HUES48 (cell line): ENCODE results near the gene TARS2.

Source experiments
- H3K27ac ChIP-seq: one replicate; pipeline ENCODE4 v1.7.0; 2013; ENCODE audit warnings: low read depth, low read length, inconsistent platforms
- H3K27me3 ChIP-seq: 2 replicates; pipeline ENCODE4 v1.6.1; 2013; ENCODE audit warnings: mild to moderate bottlenecking, low read length; ENCODE audit not compliant: control insufficient read depth, insufficient read depth
- H3K36me3 ChIP-seq: 2 replicates; pipeline ENCODE4 v1.6.1; 2013; ENCODE audit warnings: low read length; ENCODE audit not compliant: control insufficient read depth, insufficient read depth
- H3K4me1 ChIP-seq: 2 replicates; pipeline ENCODE4 v1.6.1; 2013; ENCODE audit warnings: mild to moderate bottlenecking, low read length; ENCODE audit not compliant: control insufficient read depth, insufficient read depth
- H3K4me3 ChIP-seq: 2 replicates; pipeline ENCODE4 v1.5.1; 2013; ENCODE audit warnings: mild to moderate bottlenecking, low read depth, low read length
- H3K9ac ChIP-seq: 2 replicates; pipeline ENCODE4 v1.6.1; 2013; ENCODE audit warnings: mild to moderate bottlenecking, low read depth, low read length, moderate library complexity
- H3K9me3 ChIP-seq: 2 replicates; pipeline ENCODE4 v1.6.1; 2013; ENCODE audit warnings: low read length; ENCODE audit not compliant: control insufficient read depth, insufficient read depth

TARS2 gene

DNA sequence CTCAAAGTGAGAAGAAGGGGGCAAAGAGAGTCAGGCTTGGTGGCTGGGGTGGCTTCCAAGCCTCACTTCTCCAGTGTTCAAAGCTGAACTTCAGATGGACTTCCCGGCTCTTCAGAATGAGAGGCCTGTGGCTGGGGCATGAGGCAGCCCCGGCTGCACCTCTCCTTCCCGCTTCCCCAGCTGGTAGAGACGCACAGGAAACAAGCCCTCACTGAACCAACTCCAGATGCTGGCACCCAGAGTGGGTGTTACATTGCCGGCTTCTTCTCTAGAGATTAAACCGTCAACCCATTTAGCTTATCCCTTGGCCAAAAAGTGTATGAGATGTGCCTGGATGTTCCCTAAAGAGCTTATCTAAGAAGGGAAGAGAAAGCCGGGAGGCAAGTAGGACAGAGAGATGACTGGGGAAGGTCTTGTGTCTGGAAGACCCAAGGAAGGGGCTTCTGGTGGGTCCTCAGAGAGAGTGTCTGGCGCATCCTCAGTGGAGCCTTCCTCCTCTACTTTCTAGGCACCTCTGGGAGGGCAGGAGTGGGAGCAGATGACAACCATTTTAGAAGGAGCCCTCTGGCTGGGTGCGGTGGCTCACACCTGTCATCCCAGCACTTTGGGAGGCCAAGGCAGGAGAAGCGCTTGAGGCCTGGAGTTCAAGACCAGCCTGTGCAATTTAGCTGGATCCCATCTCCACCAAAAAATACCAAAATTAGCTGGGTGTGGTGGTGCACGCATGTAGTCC is 64.0 kb downstream of the TARS2 start:
- Histone ChIP-seq H3K27ac (no peak overlapping the region), H3K36me3 (0 out of 2 replicates have a peak, but pooled peaks cover 3% of the 10 kb centered on the region), H3K4me3 (no peak overlapping the region), H3K4me1 (peaks cover 14% of the 10 kb centered on the region; the same call in 1 of the 2 replicates), H3K9ac (no peak overlapping the region), H3K27me3 (peaks cover 21% of the 10 kb centered on the region), H3K9me3 (no peaks in the 10 kb centered on the region)

- H3K9me3 ChIP-seq: no peaks in the 10 kb centered on the region
- peaks cover 21% of the 10 kb centered on the region for H3K27me3 ChIP-seq
- no peak overlapping the region for H3K4me3 ChIP-seq
- 0 out of 2 replicates have a peak, but pooled peaks cover 3% of the 10 kb centered on the region for H3K36me3 ChIP-seq
- H3K4me1 ChIP-seq: peaks cover 16% of the 10 kb centered on the region; the same call in 1 of the 2 replicates
- H3K27ac ChIP-seq: no peak overlapping the region
- H3K9ac ChIP-seq: no peak overlapping the region
These were observed 64.5 kb downstream of the TARS2 start for GRCh38 chr1:150551784-150552127.

DNA sequence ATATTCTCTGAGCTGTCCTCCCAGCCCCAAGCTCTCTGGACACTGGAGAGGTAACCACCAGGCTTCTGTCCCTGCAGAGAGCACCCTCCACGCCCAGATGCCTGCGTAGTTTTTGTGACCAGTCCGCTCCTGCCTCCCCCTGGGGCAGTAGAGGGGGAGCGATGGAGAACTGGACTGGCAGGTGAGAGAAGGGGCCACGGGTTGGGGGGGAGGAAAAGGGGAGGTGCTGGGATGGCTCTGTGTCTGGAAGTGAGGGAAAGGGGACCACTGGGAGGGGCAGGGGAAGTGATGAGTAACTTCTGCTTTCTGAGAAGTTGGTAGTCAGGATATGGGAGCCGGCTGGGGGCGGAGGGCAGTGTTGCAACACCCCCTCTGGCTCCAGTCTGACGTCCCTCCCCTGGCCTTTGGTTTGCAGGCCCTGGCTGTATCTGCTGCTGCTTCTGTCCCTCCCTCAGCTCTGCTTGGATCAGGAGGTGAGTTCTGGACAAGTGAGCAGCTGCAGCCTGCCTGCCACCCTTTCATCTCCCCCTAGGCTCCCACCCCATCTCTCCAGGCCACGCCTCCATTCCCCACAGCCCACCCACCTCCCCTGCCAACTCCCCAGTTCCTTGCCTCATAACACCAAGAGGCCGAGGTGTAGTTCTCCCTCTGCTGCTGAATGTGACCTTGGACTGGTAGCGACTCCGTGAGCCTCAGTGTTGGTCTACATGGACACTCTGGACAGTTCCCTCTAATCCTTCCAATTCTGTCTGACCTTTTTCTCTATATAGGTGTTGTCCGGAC is 65.1 kb downstream of the TARS2 start:
- H3K4me3 ChIP-seq: no peak overlapping the region
- no peak overlapping the region for H3K9ac ChIP-seq
- H3K4me1 ChIP-seq: peaks cover 16% of the 10 kb centered on the region; the same call in 1 of the 2 replicates
- H3K27me3 ChIP-seq: peaks cover 21% of the 10 kb centered on the region
- H3K36me3 ChIP-seq: 0 out of 2 replicates have a peak, but pooled peaks cover 3% of the 10 kb centered on the region
- no peak overlapping the region for H3K27ac ChIP-seq
- H3K9me3 ChIP-seq: no peaks in the 10 kb centered on the region

GRCh38 chr1:150552911-150553289 is 65.7 kb downstream of the TARS2 start:
- Histone ChIP-seq H3K27me3 (peaks cover 21% of the 10 kb centered on the region), H3K4me1 (peaks cover 16% of the 10 kb centered on the region; the same call in 1 of the 2 replicates), H3K27ac (no peak overlapping the region), H3K4me3 (no peak overlapping the region), H3K9ac (no peak overlapping the region), H3K36me3 (0 out of 2 replicates have a peak, but pooled peaks cover 3% of the 10 kb centered on the region), H3K9me3 (no peaks in the 10 kb centered on the region)

DNA sequence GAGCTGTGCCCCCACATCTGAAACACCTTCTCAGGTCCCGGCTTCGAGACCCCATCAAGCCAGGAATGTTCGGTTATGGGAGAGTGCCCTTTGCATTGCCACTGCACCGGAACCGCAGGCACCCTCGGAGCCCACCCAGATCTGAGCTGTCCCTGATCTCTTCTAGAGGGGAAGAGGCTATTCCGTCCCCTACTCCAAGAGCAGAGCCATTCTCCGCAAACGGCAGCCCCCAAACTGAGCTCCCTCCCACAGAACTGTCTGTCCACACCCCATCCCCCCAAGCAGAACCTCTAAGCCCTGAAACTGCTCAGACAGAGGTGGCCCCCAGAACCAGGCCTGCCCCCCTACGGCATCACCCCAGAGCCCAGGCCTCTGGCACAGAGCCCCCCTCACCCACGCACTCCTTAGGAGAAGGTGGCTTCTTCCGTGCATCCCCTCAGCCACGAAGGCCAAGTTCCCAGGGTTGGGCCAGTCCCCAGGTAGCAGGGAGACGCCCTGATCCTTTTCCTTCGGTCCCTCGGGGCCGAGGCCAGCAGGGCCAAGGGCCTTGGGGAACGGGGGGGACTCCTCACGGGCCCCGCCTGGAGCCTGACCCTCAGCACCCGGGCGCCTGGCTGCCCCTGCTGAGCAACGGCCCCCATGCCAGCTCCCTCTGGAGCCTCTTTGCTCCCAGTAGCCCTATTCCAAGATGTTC is 66.3 kb downstream of the TARS2 start:
- 0 out of 2 replicates have a peak, but pooled peaks cover 3% of the 10 kb centered on the region for H3K36me3 ChIP-seq
- H3K9me3 ChIP-seq: no peaks in the 10 kb centered on the region
- H3K27ac ChIP-seq: no peak overlapping the region
- peaks cover 18% of the 10 kb centered on the region for H3K27me3 ChIP-seq
- peaks cover 15% of the 10 kb centered on the region; the same call in 1 of the 2 replicates for H3K4me1 ChIP-seq
- no peak overlapping the region for H3K9ac ChIP-seq
- no peak overlapping the region for H3K4me3 ChIP-seq

- Histone ChIP-seq H3K9ac (no peak overlapping the region), H3K9me3 (no peaks in the 10 kb centered on the region), H3K36me3 (0 out of 2 replicates have a peak, but pooled peaks cover 3% of the 10 kb centered on the region), H3K27ac (no peak overlapping the region), H3K27me3 (peaks cover 14% of the 10 kb centered on the region), H3K4me3 (no peak overlapping the region), H3K4me1 (peaks cover 15% of the 10 kb centered on the region; the same call in 1 of the 2 replicates)
These were observed 66.8 kb downstream of the TARS2 start for GRCh38 chr1:150554086-150554452.

GRCh38 chr1:150555198-150555970 is 68.2 kb downstream of the TARS2 start:
- peaks cover 19% of the 10 kb centered on the region for H3K4me1 ChIP-seq

GRCh38 chr1:150555971-150556865 is 69.0 kb downstream of the TARS2 start:
- Histone ChIP-seq H3K27ac (no peak overlapping the region), H3K9me3 (no peaks in the 10 kb centered on the region), H3K9ac (no peak overlapping the region), H3K4me1 (peaks cover 23% of the 10 kb centered on the region), H3K36me3 (0 out of 2 replicates have a peak, but pooled peaks cover 3% of the 10 kb centered on the region), H3K4me3 (no peak overlapping the region), H3K27me3 (peaks cover 2% of the 10 kb centered on the region; the same call in 1 of the 2 replicates)

More at GRCh38 chr1:150555198-150555970, 68.2 kb downstream of the TARS2 start:
- Histone ChIP-seq H3K27me3 (peaks cover 6% of the 10 kb centered on the region; the same call in 1 of the 2 replicates), H3K4me3 (no peak overlapping the region), H3K9me3 (no peaks in the 10 kb centered on the region), H3K27ac (no peak overlapping the region), H3K9ac (no peak overlapping the region), H3K36me3 (0 out of 2 replicates have a peak, but pooled peaks cover 3% of the 10 kb centered on the region)

DNA sequence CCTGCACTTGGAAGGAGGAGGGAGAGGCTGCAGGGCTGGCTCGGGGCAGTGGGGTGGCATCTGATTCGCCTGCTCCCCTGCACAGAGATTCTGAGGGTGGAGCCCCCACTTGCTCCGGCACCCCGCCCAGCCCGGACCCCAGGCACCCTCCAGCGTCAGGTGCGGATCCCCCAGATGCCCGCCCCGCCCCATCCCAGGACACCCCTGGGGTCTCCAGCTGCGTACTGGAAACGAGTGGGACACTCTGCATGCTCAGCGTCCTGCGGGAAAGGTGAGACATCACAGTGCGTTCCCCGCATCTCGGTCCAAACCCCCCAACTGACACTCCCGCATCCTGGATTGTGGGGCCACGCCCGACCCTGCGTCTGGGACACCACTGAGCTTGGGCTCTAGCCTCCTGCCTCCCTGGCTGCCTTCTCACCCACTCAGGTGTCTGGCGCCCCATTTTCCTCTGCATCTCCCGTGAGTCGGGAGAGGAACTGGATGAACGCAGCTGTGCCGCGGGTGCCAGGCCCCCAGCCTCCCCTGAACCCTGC is 69.9 kb downstream of the TARS2 start:
- peaks cover 20% of the 10 kb centered on the region for H3K4me1 ChIP-seq
- H3K4me3 ChIP-seq: no peak overlapping the region
- 0 out of 2 replicates have a peak, but pooled peaks cover 3% of the 10 kb centered on the region for H3K36me3 ChIP-seq
- H3K9ac ChIP-seq: no peak overlapping the region
- H3K27me3 ChIP-seq: no peaks in the 10 kb centered on the region
- no peaks in the 10 kb centered on the region for H3K9me3 ChIP-seq
- no peak overlapping the region for H3K27ac ChIP-seq
